NCI-H2107 (cell line): ENCODE results near the gene KCNH5.
A peak's percentile ranks its signal among the peaks of the same experiment; 100 is the strongest.

Experiments
- DNase-seq: peaks from one replicate; lab custom pipeline; 2025; lab: John Stamatoyannopoulos, UW

Gene KCNH5

DNA sequence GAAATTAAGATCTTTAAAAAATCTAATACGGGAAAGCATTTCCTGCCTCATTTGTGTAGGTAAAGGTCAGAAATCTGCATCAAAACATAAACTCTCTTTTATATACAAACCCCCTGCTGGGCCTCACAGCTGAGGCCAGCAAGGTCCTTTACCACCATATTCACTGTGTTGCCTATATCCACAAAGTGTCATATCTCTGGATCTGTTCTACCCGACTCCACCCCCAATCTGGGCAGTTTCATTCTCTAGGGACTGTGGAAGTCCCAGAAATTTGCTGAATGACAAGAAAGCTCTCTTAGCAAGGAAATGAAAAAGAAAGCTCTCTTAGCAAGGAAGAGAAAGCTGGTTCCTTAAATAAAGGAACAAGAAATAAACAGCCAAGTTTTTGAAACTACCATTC, 301.7 kb downstream of the KCNH5 start:
- DNase-seq: no peak

DNA sequence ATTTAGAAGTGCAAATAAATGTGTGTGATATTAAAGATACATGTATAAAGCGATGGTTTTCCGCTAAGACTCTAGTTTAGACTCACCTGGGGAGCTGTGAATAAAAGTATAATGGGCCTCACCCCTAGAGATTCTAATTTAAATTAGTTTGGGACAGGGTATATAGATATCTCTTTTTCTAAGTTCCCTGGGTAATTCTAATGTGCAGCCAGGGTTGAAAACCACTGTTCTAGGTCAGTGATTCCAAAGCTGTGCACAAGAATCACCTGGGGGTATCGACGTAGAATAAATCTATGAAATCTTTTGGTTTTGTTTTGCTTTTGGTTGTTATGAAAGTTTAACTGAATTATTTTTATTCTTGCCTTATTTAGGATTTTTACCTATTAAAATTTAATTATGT, 302.1 kb downstream of the KCNH5 start:
- DNase-seq: no peak

- no peak for DNase-seq
Measured at GRCh38 chr14:62739647-62740046, 305.6 kb downstream of the KCNH5 start.

GRCh38 chr14:62736048-62737043, 308.9 kb downstream of the KCNH5 start:
- no peak for DNase-seq

GRCh38 chr14:62734831-62735230, 310.4 kb downstream of the KCNH5 start:
- no peak for DNase-seq

DNA sequence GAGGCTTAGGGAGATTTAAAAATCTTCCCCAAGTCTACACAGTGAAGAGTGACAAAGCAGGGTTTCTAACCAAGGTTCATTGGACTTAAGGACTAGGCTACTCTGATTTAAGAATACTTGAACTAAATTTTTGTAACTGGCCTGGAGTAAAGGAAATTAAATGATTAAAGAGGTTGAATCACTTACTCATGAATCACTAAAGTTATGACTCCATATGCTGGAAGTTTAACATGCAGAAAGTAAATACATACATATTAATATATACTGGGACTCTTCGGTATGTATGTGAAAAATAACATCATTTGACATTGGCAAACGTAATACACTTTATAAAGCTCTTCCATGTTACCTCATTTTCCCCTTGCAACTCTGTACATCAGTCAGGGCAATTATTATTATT, 322.9 kb downstream of the KCNH5 start:
- DNase-seq: no peak

GRCh38 chr14:62718629-62719028, 326.6 kb downstream of the KCNH5 start:
- DNase-seq: no peak

DNA sequence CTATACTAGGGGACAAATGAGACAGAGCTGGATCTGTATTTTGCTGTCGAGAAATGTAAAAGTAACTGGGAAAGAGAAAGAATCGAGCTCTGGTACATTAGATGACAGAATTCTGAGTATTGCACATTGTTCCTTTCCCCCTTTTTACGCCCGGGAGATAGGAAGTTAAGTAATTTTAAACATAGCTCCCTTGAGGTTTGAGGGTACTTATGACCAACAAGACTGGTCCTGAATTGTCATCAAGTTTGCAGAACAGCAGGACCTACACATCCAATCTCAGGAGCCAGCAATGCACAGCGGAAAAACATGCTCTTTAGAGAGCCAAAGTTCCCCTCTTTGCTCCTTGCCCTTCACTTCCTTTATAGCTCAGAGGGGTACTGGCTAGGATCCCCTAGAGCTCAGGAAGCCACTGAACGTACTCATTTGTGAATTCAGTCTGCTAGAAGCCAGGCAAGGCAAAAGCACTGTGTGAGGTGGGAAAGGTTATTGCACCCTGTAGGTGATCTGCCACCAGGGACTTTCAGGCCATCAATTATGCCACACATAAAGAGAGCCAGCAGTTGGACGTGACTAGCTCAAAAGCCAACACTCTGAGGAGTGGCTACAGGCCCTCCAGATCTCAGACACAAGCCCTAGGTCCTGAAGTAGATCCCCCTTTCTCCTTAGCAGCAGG, 333.8 kb downstream of the KCNH5 start:
- peak; percentile 32 for DNase-seq

DNA sequence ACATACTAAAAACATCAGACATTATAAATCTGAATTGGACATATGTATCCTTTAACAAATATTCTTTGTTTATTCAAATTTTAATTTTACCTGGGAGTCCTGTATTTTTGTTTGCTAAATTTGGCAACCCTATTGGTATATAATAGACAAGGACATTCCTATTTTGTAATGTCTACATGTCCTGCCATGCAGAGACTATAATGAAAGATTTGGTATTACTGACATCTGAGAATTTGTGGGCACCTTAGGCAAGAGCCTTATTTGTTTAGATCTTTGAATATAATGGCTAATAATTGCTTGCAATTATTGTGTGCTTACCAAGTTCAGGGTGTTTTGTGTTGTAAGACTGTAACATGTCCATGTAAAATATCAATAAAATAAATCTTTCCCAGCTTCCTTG, 334.4 kb downstream of the KCNH5 start:
- DNase-seq: no peak

DNA sequence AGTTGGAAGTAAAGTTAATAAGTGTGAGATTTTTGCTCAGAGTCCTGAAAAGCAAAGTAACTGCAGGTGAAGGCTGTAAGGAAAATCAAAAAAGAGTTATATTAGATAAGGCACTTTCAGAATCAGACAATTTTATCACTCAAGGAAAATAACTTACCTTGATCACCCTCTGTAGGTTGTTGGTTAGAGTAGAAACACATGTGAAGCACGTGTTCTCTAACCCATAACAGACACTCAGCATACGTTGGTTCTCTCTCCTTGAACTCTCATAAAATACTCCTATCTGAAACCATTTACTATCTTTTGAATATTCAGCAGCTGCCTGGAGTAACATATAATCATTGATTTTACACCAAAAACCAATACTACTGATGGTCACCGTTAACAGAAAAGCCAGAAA, 335.5 kb downstream of the KCNH5 start:
- no peak for DNase-seq

DNA sequence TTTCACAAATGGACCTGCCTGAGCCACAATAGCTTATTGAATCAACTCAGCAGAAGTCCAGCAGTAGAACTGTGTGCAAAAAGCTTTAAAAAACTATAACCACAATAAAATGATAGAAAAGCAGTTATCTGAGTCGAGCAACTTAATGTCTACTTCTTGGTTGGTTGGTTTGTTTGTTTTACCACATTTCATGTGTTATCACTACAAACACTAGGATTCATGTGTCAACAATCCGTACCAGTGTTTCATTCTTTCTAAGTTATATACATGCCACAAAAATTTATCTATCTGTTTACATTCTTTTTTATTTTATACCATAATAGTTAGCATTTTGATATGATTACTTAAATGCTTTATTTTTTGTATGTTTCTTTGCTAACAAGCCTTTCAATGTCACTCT, 339.0 kb downstream of the KCNH5 start:
- no peak for DNase-seq

DNA sequence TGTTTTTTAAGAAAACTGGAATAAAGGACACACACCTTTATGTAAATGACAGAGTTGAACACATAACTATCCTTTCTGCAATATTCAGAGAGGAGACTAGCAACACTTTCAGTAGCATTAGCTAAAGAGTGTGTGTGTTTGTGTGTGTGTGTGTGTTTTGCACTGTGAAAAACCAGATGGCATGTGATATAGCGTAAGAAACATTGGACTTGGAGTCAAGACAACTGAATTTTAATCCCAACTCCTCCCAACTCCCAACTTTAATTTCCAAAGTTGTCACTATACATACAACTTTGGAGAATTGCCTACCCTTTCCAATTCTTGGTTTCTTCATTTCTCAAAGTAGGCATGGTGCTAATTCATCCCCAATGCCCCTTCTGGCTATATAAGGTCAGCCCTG, 347.8 kb downstream of the KCNH5 start:
- no peak for DNase-seq

DNA sequence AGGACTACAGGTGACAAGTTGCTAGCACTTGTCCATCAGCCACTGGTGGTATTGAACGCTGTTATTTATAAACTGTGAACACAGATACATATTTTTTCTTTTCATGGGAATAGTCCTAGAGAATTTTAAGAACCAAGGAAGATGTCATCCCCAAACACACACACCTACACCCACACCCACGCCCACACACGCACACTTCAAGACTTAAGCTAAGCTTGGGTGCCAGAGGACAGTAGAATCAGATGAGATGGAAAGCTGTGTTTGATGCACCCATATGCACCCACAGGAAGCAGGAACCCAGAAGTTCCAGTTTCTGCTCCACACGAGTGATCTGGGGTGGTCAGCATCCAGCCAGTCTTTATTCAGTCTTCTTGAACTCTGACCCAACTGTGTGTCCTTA, 348.3 kb downstream of the KCNH5 start:
- DNase-seq: no peak

- no peak for DNase-seq
Measured at GRCh38 chr14:62696331-62696924, 348.8 kb downstream of the KCNH5 start.

- no peak for DNase-seq
Measured at GRCh38 chr14:62694075-62694474, 351.2 kb downstream of the KCNH5 start.

DNA sequence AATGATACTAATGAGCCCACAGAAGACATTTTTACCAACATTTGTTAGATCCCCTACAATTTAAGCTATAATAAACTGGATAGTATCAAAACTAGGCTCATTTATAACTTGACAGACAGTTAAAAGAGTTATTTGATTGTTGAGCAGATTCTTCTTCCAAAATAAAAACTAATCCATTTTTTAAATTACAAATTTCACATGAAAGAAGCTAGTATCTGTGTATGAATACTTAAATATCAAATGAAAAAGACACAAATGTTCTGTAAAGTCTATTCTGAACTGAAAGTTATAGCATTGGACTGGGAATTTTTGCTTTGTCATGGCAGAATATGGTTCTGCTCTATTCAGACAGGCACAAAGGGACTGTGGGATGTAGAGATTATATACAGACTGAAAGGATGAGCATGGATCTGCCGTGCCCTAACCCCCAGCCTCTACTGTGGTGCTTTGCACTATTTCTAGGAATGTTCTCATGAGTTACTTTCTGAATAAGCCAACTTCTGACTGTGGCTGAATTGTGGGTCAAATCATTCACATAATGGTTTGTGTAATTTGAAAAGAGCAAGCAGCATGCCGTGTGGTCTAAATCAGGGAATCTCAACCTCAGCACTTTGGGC, 352.7 kb downstream of the KCNH5 start:
- DNase-seq: no peak

DNA sequence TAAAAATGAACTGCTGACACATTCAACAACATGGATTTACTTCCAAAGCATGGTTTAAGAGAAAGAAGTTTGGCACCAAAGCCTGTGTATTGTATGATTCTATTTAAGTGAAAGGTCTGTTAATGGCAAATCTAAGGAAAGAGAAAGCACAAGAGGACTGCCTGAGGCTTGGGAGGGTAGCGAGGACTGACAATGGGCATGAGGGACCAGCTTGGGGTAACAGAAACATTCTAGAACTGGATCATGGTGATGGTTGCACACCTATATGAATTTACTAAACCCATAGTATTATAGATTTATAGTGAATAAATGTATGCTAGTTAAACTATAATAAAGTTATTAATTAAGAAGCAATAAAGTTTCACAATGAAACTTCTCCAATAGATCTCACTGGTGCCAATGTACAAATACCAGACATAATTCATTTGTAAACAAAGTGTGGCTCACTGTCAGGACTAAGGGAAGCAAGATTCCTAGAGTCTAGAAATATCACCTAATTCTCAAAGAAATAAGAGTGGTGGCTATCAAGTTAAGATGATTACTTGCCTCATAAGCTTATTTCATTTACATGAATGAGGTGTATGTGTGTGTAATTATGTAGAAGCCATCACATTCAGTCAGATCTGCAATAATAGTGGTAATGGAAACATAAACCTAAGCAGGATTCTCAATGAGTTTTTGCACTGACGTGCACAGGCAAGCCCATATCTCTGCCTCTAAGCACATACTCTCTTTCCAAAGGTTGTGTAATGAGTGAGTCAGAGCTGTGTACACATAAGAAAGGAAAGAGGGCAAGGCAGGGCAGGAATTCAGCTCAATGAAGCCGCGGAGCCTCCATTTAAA, 353.4 kb downstream of the KCNH5 start:
- peak; percentile 42 for DNase-seq

DNA sequence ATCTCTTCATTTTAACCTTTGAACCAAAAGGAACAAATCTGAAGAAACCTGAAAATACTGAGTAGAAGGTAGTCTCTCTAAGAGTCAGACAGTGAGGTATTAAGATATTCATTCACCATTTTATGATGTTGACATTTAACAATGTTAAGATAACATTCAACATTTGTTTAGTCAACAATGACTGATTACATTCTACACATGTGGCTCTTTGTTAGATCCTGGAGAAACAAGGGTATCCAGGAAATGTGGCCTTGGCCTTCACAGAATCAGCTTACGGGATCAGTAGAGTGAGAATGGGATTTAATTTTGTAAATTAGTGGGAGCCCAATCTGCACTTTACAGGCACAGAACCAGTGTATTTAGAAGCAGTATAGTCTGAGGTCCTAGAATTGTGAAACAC, 355.5 kb downstream of the KCNH5 start:
- DNase-seq: no peak

- no peak for DNase-seq
Measured at GRCh38 chr14:62687818-62688217, 357.4 kb downstream of the KCNH5 start.

- no peak for DNase-seq
Measured at GRCh38 chr14:62684376-62684775, 360.9 kb downstream of the KCNH5 start.

- no peak for DNase-seq
Measured at GRCh38 chr14:62682208-62682607, 363.1 kb downstream of the KCNH5 start.
